Naive thymus-derived CD8-positive, alpha-beta T cell (primary cell): ENCODE results near the gene PDZD2. TPM values are rescaled to one million over a fixed set of nuclear protein-coding genes. Genes with fewer than 3 reads are reported as not detected.
"Not testable (repeated sequence)": the region's sequence is repeated elsewhere in the genome, so short reads cannot be mapped to it uniquely, and the experiment has no call there.

Experiments
- ATAC-seq, 2 donors: fragments of 150-1000 bp; cut with Tn5 transposase in 1 of 2; sonication (Bioruptor Pico), chemical (Tn5 transposase) in 1 of 2; 1 replicate in 1 of 2; 2 replicates in 1 of 2; pipeline ENCODE4 v1.10.0; 2021; ENCODE audit warnings: mild to moderate bottlenecking in 2 of 2, moderate library complexity in 2 of 2
- POLR2A ChIA-PET: fragments of 350-600 bp; sonication (Branson Sonifier 250); formaldehyde crosslinking; loops from one replicate; lab custom pipeline; 2021; ENCODE audit warnings: antibody characterized with exemption; lab: Charles Lee
- DNase-seq, 10 donors: peaks; one replicate each; pipeline versions ENCODE4 v3.0.0 to v3.0.0-alpha.2; 2020 to 2022
- H3K27ac Mint-ChIP-seq, 10 donors: one replicate each; pipeline ENCODE4 v1.8.0; 2020 to 2022; ENCODE audit warnings: mild to moderate bottlenecking in 10 of 10, mixed read lengths in 10 of 10, moderate library complexity in 4 of 10, inconsistent platforms in 1 of 10
- H3K27me3 Mint-ChIP-seq, 5 donors: one replicate each; pipeline ENCODE4 v1.8.0; 2021 to 2022; ENCODE audit warnings: mixed read lengths in 5 of 5
- H3K36me3 Mint-ChIP-seq, 3 donors: one replicate each; pipeline ENCODE4 v1.8.0; 2020 to 2022; ENCODE audit warnings: mixed read lengths in 3 of 3, mild to moderate bottlenecking in 2 of 3, inconsistent platforms in 1 of 3
- H3K4me1 Mint-ChIP-seq, 4 donors: one replicate each; pipeline ENCODE4 v1.8.0; 2021 to 2022; ENCODE audit warnings: mixed read lengths in 4 of 4
- H3K4me3 Mint-ChIP-seq, 10 donors: one replicate each; pipeline ENCODE4 v1.8.0; 2020 to 2022; ENCODE audit warnings: mild to moderate bottlenecking in 10 of 10, mixed read lengths in 10 of 10, moderate library complexity in 6 of 10, inconsistent platforms in 1 of 10
- H3K9me3 Mint-ChIP-seq, 9 donors: one replicate each; pipeline ENCODE4 v1.8.0; 2020 to 2022; ENCODE audit warnings: mixed read lengths in 9 of 9, mild to moderate bottlenecking in 3 of 9, inconsistent platforms in 1 of 9, moderate library complexity in 1 of 9
- polyA plus RNA-seq, 3 donors: library from polyadenylated mRNA; unstranded; fragments of 300-500 nt; fragmentation: Illumina TruSeq; gene quantifications; one replicate each; pipeline ENCODE4 v1.2.3, GENCODE V29; 2021
- total RNA-seq, 8 experiments: library from RNA in 2 of 8; stranded (reverse) in 2 of 8; gene quantifications; one replicate each; pipeline ENCODE4 v1.2.3 and lab custom pipeline; 2021 to 2026

Gene PDZD2
- total and polyA plus RNA-seq, 5 experiments from 2014 or later = 0.73 to 1.7 (median 1.3) TPM; not detected in 1

DNA sequence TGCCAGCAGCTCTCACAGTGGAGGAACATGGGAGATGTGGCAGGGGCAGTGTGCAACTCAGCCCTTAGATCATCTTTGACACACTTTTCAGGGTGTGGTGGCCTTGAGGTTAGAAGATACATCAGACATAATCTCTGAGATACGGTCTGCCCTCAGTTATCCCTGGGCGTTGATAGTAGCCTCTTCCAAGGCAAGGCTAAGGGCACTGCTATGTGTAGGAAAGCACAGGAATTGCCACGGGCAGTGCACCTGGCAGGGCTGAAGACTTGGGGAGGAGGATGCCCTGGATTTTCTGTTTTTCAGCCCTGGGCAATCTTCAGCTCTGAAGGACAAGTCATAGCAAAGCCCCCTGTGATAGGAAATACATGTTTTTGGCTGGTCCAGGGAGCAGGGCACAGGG is 328.5 kb downstream of the PDZD2 start:
- no peak overlapping the region for H3K4me3 Mint-ChIP-seq
- no peak overlapping the region for H3K27ac Mint-ChIP-seq
- H3K9me3 Mint-ChIP-seq = peaks cover 0 to 5% (median 0%) of the 10 kb centered on the region in 9 donors
- DNase-seq (no peak), ATAC-seq (no peak)
- H3K27me3 Mint-ChIP-seq = peaks cover 0 to 3% (median 0%) of the 10 kb centered on the region in 5 donors
- H3K4me1 Mint-ChIP-seq = peaks cover 0 to 8% (median 4%) of the 10 kb centered on the region in 4 donors
- POLR2A ChIA-PET = no interaction called here
- peaks cover 0 to 3% (median 0%) of the 10 kb centered on the region in 3 donors for H3K36me3 Mint-ChIP-seq

DNA sequence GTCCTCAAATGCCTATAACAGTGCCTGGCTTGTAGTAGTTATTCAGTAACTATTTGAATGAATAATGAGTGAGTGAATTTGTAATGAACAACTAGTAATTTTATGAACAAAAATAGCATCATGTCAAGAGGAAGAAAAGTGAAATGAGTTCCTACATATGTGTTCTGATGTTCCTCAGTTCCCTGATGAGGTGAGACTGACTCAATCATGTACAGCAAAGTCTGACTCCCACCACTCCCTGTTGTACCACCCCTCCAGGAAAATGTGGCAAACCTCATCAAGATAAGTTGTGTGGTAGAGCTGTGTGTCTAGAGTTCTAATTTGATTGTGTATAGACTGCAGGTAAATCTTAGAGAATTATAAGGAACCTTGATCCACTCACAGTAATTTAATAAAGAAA is 333.6 kb downstream of the PDZD2 start:
- DNase-seq (no peak), ATAC-seq (no peak)
- Mint-ChIP-seq H3K4me3 (no peak overlapping the region), H3K9me3 (peaks cover 0 to 5% (median 0%) of the 10 kb centered on the region in 9 donors), H3K36me3 (peaks cover 0 to 3% (median 0%) of the 10 kb centered on the region in 3 donors), H3K27me3 (peaks cover 0 to 2% (median 0%) of the 10 kb centered on the region in 5 donors), H3K27ac (peak overlapping the region in 6 of 10 donors; percentile 2 to 74 (median 20)), H3K4me1 (peaks cover 4 to 13% (median 9%) of the 10 kb centered on the region in 4 donors)
- POLR2A ChIA-PET = interaction anchor here (2.0 kb wide), 1 partner anchor 106 kb away, joined by 5 read pairs; no protein-coding TSS in a partner anchor

DNA sequence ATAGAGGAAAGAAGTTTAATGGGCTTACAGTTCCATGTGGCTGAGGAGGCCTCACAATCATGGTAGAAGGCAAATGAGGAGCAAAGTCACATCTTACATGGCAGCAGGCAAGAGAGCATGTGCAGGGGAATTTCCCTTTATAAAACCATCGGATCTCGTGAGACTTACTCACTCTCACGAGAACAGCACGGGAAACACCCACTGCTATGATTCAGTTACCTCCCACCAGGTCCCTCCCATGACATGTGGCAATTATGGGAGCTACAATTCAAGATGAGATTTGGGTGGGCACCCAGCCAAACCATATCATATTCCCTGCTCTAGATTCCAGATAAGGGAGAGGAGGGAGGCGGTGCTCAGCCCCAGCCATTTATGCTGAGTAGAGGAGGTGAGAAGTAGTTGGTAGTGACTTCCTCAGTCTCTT is 336.3 kb downstream of the PDZD2 start:
- H3K4me1 Mint-ChIP-seq = peaks cover 4 to 13% (median 9%) of the 10 kb centered on the region in 4 donors
- ATAC-seq, POLR2A ChIA-PET, H3K36me3 Mint-ChIP-seq, H3K27ac Mint-ChIP-seq, DNase-seq, H3K27me3 Mint-ChIP-seq, H3K4me3 Mint-ChIP-seq, H3K9me3 Mint-ChIP-seq: not testable (repeated sequence)

DNA sequence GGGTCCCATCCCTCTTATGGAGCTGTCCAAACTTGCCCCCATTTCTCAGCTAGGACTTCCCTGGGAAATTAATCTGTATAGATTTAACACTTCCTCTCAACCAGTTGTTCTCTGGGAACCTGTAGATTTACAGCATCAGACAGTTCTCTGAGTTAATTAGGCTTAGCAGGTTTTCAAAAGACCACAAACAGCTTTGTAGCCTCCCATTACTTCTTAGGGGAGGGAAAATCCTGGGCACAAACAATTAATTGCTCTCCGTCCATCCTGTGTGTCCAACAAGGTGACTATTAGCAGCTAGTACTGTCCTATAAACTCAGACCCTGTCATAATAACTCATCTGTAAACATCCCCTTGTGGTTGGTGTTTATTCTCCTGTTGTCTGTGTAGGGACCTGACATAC is 337.2 kb downstream of the PDZD2 start:
- Mint-ChIP-seq H3K4me1 (peaks cover 4 to 13% (median 9%) of the 10 kb centered on the region in 4 donors), H3K36me3 (no peaks in the 10 kb centered on the region), H3K9me3 (no peaks in the 10 kb centered on the region)

DNA sequence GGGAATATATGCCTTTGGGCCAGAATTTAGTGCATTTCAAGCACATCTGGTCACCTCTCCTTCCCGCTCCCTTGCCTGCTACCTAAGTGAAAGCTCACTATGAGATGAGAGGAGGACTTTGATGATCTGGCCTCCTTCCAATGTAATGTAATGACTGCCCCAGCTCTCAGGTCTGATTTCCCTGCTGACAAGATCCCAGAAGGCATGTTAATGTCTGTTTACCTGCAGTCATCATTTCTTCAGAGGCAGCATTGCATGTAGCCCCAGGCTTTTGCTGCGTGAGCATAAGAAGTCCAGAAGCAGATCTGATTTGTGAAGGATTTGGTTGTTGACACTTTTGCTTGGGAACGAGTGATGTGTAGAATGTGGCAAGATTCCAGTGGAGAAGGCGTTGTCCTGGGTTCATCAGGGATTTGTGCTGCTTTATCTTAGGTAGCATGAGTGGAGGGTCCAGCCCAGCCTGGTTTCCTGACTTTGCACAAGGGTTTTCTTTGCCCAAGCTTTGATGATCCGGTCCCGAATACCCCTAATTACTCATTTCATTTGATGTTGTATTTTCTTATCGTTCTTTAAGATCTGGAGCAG is 342.5 kb downstream of the PDZD2 start:
- POLR2A ChIA-PET = no interaction called here
- H3K27me3 Mint-ChIP-seq = peaks cover 0 to 8% (median 2%) of the 10 kb centered on the region in 5 donors
- ATAC-seq (no peak), DNase-seq (no peak)
- no peak overlapping the region for H3K4me3 Mint-ChIP-seq
- no peaks in the 10 kb centered on the region for H3K9me3 Mint-ChIP-seq
- no peak overlapping the region for H3K27ac Mint-ChIP-seq
- H3K36me3 Mint-ChIP-seq = peaks cover 0 to 5% (median 0%) of the 10 kb centered on the region in 3 donors
- H3K4me1 Mint-ChIP-seq = no peaks in the 10 kb centered on the region

More for the DNA sequence above, 337.2 kb downstream of the PDZD2 start:
- Mint-ChIP-seq H3K4me3 (no peak overlapping the region), H3K27me3 (peaks cover 0 to 3% (median 2%) of the 10 kb centered on the region in 5 donors), H3K27ac (no peak overlapping the region)
- ATAC-seq = no peak
- POLR2A ChIA-PET = interaction anchor here (0.7 kb wide), 1 partner anchor 12 kb away, joined by 3 read pairs; no protein-coding TSS in a partner anchor
- DNase-seq = no peak

DNA sequence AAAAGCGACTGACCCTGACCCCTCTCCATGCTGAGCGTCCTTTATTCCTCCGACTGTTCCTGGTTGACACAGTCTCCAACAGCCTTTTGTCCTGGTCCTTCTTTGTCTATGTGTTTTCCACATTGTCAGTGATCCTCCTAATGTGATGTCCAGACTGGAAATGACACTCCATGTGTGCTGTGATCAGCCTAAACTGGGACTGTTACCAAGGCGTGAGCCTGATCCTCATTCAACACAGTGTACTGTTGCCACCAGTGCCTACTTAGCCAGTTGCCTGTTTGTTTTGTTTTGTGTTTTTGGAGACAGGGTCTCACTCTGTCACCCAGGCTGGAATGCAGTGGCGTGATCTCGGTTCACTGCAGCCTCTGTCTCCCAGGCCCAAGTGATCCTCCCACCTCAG is 343.1 kb downstream of the PDZD2 start:
- Mint-ChIP-seq H3K4me1 (no peaks in the 10 kb centered on the region), H3K9me3 (no peaks in the 10 kb centered on the region), H3K27me3 (peaks cover 0 to 8% (median 2%) of the 10 kb centered on the region in 5 donors), H3K27ac (no peak overlapping the region), H3K36me3 (peaks cover 0 to 5% (median 0%) of the 10 kb centered on the region in 3 donors), H3K4me3 (no peak overlapping the region)
- ATAC-seq = no peak
- DNase-seq = no peak
- POLR2A ChIA-PET = no interaction called here

DNA sequence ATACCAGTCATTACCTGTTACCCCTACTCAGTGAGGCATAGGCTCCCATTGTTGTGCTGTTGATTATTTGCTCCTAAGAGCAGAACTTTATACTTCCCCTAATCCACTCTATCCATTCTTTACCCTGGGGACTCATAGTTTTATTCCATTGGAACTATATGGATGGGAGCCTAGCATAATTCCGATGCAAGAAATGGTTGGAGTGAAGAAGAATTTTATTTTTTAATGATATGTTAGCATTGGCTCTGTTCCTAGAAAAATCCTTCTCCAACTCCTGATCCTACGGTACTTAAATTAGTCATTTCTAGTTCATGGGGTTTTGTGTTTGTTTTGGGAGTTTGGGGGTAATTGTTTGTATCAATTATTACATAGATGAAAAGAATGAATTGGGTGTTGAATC is 343.7 kb downstream of the PDZD2 start:
- Mint-ChIP-seq H3K4me1 (no peaks in the 10 kb centered on the region), H3K27ac (no peak overlapping the region), H3K27me3 (peaks cover 0 to 8% (median 2%) of the 10 kb centered on the region in 5 donors), H3K36me3 (peaks cover 0 to 10% (median 1%) of the 10 kb centered on the region in 3 donors), H3K9me3 (peaks cover 0 to 3% (median 0%) of the 10 kb centered on the region in 9 donors), H3K4me3 (no peak overlapping the region)
- POLR2A ChIA-PET = no interaction called here
- ATAC-seq (no peak), DNase-seq (no peak)

DNA sequence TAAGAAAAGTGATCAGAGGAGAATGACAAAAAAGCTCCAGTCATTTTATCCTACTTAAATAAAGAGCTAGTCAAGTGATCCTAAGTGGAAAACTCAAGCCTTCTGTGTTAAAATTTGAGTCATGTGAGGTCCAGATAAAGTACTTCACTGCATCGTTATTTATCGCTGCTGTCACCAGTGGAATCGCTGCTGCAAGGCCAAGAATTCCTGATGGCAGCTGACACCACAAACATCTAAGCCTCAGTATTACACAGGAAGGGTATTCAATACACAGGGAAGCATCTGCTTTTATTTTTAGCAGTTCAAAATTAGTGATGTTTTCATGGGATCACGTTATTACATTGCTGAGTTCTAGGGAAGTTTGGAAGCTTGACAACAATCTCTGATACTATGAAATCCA is 344.9 kb downstream of the PDZD2 start:
- Mint-ChIP-seq H3K36me3 (peaks cover 0 to 13% (median 10%) of the 10 kb centered on the region in 3 donors), H3K27me3 (peaks cover 0 to 8% (median 6%) of the 10 kb centered on the region in 5 donors), H3K4me1 (peaks cover 0 to 2% (median 0%) of the 10 kb centered on the region in 4 donors), H3K27ac (no peak overlapping the region), H3K4me3 (no peak overlapping the region), H3K9me3 (peaks cover 0 to 13% (median 4%) of the 10 kb centered on the region in 9 donors)
- DNase-seq (no peak), ATAC-seq (no peak)
- POLR2A ChIA-PET = no interaction called here

DNA sequence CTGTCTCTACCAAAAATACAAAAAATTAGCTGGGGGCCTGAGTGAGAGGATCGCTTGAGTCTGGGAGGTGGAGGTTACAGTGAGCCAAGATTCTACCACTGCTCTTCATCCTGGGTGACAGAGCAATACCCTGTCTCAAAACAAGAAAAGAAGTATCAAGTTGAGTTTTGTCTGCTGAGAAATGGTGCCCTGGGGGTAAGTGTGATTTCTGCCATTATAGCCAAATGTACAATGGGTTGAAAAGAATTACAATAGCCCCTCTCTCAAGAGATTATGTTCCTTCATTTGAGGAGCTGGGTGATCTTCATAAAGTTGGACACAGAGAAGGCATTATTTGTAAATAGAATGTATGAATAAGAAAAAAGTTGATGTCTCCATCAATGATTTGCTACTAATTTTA is 345.8 kb downstream of the PDZD2 start:
- Mint-ChIP-seq H3K4me3 (no peak overlapping the region), H3K4me1 (peaks cover 0 to 2% (median 0%) of the 10 kb centered on the region in 4 donors), H3K36me3 (peaks cover 0 to 13% (median 13%) of the 10 kb centered on the region in 3 donors), H3K27me3 (peaks cover 0 to 8% (median 6%) of the 10 kb centered on the region in 5 donors), H3K27ac (peak overlapping the region in 1 of 10 donors; percentile 34), H3K9me3 (peaks cover 0 to 13% (median 4%) of the 10 kb centered on the region in 9 donors)
- DNase-seq (no peak), ATAC-seq (no peak)
- POLR2A ChIA-PET = no interaction called here

DNA sequence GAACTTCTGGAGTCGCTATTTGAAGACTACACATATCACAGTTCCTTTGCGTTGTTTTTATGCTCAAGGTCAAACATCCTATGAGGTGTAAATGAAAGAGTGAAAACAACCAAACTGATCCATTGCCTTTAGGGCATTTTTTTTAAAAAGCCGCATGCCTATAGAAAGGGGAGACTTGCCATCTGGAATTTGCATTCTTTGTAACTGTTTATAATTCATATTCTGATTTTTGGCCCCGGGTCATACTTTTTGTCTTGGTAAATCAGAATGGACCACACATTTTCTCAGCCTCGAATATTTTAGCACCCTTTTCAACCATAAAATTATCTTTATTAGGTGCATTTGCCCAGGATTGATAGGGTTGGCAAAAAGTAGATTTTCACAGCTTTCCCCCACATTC is 347.2 kb downstream of the PDZD2 start:
- DNase-seq (no peak), ATAC-seq (no peak)
- Mint-ChIP-seq H3K27me3 (peaks cover 0 to 13% (median 4%) of the 10 kb centered on the region in 5 donors), H3K9me3 (peaks cover 0 to 13% (median 4%) of the 10 kb centered on the region in 9 donors), H3K36me3 (peaks cover 0 to 13% (median 13%) of the 10 kb centered on the region in 3 donors), H3K27ac (no peak overlapping the region), H3K4me1 (peaks cover 0 to 2% (median 0%) of the 10 kb centered on the region in 4 donors), H3K4me3 (no peak overlapping the region)
- POLR2A ChIA-PET = interaction anchor here (0.6 kb wide), 1 partner anchor 167 kb away, joined by 7 read pairs; no protein-coding TSS in a partner anchor

DNA sequence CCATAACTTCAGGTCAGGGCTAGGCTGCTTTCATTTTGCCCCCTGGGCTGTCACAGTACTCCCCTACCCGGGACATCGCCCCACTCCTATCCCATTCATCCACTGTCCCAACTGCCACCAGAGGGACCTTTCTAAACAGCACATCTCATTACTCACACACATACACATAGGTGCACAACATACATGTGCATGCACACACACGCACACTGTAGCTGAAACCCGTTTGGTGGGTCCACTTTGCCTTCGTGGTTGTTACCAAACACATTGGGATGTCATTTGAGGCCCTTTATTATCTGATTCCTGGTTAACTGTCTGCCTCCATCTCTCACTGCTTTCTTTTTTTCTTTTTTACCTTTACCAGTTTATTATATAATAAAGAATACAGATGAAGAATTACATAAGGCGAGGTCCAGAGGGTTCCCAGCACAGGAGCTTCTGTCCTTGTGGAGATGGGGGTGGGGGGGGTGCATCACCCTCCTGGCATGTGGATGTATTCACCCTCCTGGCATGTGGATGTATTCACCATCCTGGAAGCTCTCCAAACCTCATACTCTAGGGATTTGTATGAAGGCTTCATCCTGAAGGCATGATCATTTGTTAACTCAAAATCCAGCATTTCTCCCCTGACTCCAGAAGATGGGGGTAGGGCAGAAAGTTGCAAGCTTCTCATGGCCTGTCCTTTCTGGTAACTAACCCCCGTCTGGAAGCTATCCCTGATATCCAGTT is 349.2 kb downstream of the PDZD2 start:
- Mint-ChIP-seq H3K4me3 (no peak overlapping the region), H3K27ac (no peak overlapping the region), H3K36me3 (peaks cover 0 to 13% (median 13%) of the 10 kb centered on the region in 3 donors), H3K9me3 (peaks cover 0 to 13% (median 4%) of the 10 kb centered on the region in 9 donors), H3K27me3 (peaks cover 0 to 11% (median 0%) of the 10 kb centered on the region in 5 donors), H3K4me1 (peaks cover 0 to 2% (median 0%) of the 10 kb centered on the region in 4 donors)
- POLR2A ChIA-PET = no interaction called here
- DNase-seq (no peak), ATAC-seq (no peak)

DNA sequence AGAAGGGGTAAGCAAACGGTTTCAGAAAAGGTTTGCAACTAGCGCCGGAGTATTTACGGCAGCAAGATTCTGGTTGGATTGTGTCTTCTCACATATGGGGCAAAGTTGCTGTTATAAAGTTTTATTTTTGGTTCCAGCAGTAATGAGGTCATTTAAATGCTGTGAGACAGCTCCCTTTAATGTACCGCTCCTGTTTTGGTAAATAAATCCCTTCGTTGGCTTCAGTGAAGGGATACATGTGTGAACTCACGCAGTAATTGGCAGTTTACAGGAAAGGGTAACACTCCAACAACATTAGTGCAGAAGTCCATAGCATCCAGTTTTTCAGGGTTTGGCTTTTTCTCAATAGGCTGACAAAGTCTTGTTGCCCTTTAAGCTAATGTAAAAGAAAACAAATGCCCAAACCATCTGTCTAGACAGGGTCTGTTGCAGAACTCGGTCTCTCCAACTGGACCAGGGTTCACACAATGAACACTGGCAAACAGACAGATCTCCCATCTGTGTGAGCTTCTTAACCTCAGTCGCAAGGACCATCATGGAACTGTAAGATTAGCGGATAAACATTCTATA is 351.2 kb downstream of the PDZD2 start:
- H3K4me1 Mint-ChIP-seq = peaks cover 0 to 7% (median under 1%) of the 10 kb centered on the region in 4 donors
- H3K4me3 Mint-ChIP-seq = no peak overlapping the region
- peaks cover 0 to 10% (median 0%) of the 10 kb centered on the region in 5 donors for H3K27me3 Mint-ChIP-seq
- H3K36me3 Mint-ChIP-seq = peaks cover 0 to 13% (median 10%) of the 10 kb centered on the region in 3 donors
- peaks cover 0 to 13% (median 4%) of the 10 kb centered on the region in 9 donors for H3K9me3 Mint-ChIP-seq
- no peak for ATAC-seq
- H3K27ac Mint-ChIP-seq = no peak overlapping the region
- POLR2A ChIA-PET = no interaction called here
- no peak for DNase-seq
